CD4-positive, alpha-beta T cell treated with Interleukin-4 for 1 hour (primary cell): ENCODE measurements around the gene PRR33.

Experiments
- DNase-seq, 2 donors: peaks; one replicate each; pipeline ENCODE4 v3.0.0-alpha.2; 2020 to 2022

PRR33 gene

GRCh38 chr11:1927848-1928469 is 36.3 kb upstream of the PRR33 start:
- no peak for DNase-seq

GRCh38 chr11:1927026-1927847 is 35.5 kb upstream of the PRR33 start:
- DNase-seq: no peak

- peak in 1 of 2 donors; percentile 34 for DNase-seq
Measured at GRCh38 chr11:1926156-1927025, 34.7 kb upstream of the PRR33 start.

GRCh38 chr11:1925373-1926155 is 33.9 kb upstream of the PRR33 start:
- DNase-seq: no peak

GRCh38 chr11:1924646-1925372 is 33.1 kb upstream of the PRR33 start:
- no peak for DNase-seq

- DNase-seq: no peak
Measured at GRCh38 chr11:1924181-1924580, 32.5 kb upstream of the PRR33 start.

GRCh38 chr11:1923201-1923956 is 31.7 kb upstream of the PRR33 start:
- no peak for DNase-seq

- DNase-seq: no peak
Measured at GRCh38 chr11:1922481-1923081, 30.9 kb upstream of the PRR33 start.

- DNase-seq: no peak
Measured at GRCh38 chr11:1921574-1922141, 30.0 kb upstream of the PRR33 start.

GRCh38 chr11:1920909-1921573 is 29.3 kb upstream of the PRR33 start:
- no peak for DNase-seq

- no peak for DNase-seq
Measured at GRCh38 chr11:1920128-1920908, 28.6 kb upstream of the PRR33 start.

GRCh38 chr11:1919391-1920127 is 27.9 kb upstream of the PRR33 start, which contains the start of gene TNNT3:
Gene TNNT3 (plus strand): TSS chr11:1919703. CDS start chr11:1922875, 3,172 bp downstream.
- no peak for DNase-seq

- DNase-seq: no peak
Measured at GRCh38 chr11:1918436-1919315, 27.0 kb upstream of the PRR33 start.

GRCh38 chr11:1917523-1918435 is 26.1 kb upstream of the PRR33 start:
- DNase-seq: no peak

- no peak for DNase-seq
Measured at GRCh38 chr11:1916986-1917522, 25.4 kb upstream of the PRR33 start.
